Measurements from ENCODE around the gene PRKCA.

PRKCA gene

GRCh38 chr17:66469461-66469860 lies 167.0 kb downstream of the PRKCA start:
- H3K27ac ChIP-seq, result peak overlapping the region; percentile 85
- no peak overlapping the region for H3K4me3 ChIP-seq (ENCODE audit: low read depth, low read length)

GRCh38 chr17:66469890-66470289 lies 167.5 kb downstream of the PRKCA start:
- H3K4me3 ChIP-seq (ENCODE audit: low read depth, low read length), result no peak overlapping the region
- in situ Hi-C loops (cut with HindIII; ENCODE audit: low pct_ligation_motif_present, low sequenced_read_pairs), result no loop called here
- DNase-seq, result no peak
- TF ChIP-seq, protein P1, sequence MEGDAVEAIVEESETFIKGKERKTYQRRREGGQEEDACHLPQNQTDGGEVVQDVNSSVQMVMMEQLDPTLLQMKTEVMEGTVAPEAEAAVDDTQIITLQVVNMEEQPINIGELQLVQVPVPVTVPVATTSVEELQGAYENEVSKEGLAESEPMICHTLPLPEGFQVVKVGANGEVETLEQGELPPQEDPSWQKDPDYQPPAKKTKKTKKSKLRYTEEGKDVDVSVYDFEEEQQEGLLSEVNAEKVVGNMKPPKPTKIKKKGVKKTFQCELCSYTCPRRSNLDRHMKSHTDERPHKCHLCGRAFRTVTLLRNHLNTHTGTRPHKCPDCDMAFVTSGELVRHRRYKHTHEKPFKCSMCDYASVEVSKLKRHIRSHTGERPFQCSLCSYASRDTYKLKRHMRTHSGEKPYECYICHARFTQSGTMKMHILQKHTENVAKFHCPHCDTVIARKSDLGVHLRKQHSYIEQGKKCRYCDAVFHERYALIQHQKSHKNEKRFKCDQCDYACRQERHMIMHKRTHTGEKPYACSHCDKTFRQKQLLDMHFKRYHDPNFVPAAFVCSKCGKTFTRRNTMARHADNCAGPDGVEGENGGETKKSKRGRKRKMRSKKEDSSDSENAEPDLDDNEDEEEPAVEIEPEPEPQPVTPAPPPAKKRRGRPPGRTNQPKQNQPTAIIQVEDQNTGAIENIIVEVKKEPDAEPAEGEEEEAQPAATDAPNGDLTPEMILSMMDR (IDR thresholded peaks at IDR 0.05; ENCODE audit: low read depth, low read length, missing control alignments), result no peak
- H3K36me3 ChIP-seq (replicated peaks), result no peaks in the 10 kb centered on the region
- H3K27ac ChIP-seq, result peak overlapping the region; percentile 85
- H3K27me3 ChIP-seq (replicated peaks), result no peaks in the 10 kb centered on the region

More at GRCh38 chr17:66469461-66469860, 167.0 kb downstream of the PRKCA start:
- H3K36me3 ChIP-seq (replicated peaks), result no peaks in the 10 kb centered on the region
- no peak for DNase-seq
- in situ Hi-C loops (cut with HindIII; ENCODE audit: low pct_ligation_motif_present, low sequenced_read_pairs), result no loop called here
- no peaks in the 10 kb centered on the region for H3K27me3 ChIP-seq (replicated peaks)
- TF ChIP-seq, protein P1 (IDR thresholded peaks at IDR 0.05; ENCODE audit: low read depth, low read length, missing control alignments), result no peak

- no peak for DNase-seq
- H3K4me3 ChIP-seq (ENCODE audit: low read depth, low read length), result no peak overlapping the region
- H3K36me3 ChIP-seq (replicated peaks), result no peaks in the 10 kb centered on the region
- TF ChIP-seq, protein P1 (IDR thresholded peaks at IDR 0.05; ENCODE audit: low read depth, low read length, missing control alignments), result no peak
- H3K27ac ChIP-seq, result no peak overlapping the region
- no peaks in the 10 kb centered on the region for H3K27me3 ChIP-seq (replicated peaks)
- in situ Hi-C loops (cut with HindIII; ENCODE audit: low pct_ligation_motif_present, low sequenced_read_pairs), result no loop called here
Measured at GRCh38 chr17:66472123-66472522, 169.7 kb downstream of the PRKCA start.

- no peaks in the 10 kb centered on the region for H3K27me3 ChIP-seq (replicated peaks)
- in situ Hi-C loops (cut with HindIII; ENCODE audit: low pct_ligation_motif_present, low sequenced_read_pairs), result no loop called here
- no peaks in the 10 kb centered on the region for H3K36me3 ChIP-seq (replicated peaks)
- no peak overlapping the region for H3K4me3 ChIP-seq (ENCODE audit: low read depth, low read length)
- no peak for DNase-seq
- TF ChIP-seq, protein P1 (IDR thresholded peaks at IDR 0.05; ENCODE audit: low read depth, low read length, missing control alignments), result no peak
- no peak overlapping the region for H3K27ac ChIP-seq
Measured at GRCh38 chr17:66474258-66474657, 171.8 kb downstream of the PRKCA start.

DNA sequence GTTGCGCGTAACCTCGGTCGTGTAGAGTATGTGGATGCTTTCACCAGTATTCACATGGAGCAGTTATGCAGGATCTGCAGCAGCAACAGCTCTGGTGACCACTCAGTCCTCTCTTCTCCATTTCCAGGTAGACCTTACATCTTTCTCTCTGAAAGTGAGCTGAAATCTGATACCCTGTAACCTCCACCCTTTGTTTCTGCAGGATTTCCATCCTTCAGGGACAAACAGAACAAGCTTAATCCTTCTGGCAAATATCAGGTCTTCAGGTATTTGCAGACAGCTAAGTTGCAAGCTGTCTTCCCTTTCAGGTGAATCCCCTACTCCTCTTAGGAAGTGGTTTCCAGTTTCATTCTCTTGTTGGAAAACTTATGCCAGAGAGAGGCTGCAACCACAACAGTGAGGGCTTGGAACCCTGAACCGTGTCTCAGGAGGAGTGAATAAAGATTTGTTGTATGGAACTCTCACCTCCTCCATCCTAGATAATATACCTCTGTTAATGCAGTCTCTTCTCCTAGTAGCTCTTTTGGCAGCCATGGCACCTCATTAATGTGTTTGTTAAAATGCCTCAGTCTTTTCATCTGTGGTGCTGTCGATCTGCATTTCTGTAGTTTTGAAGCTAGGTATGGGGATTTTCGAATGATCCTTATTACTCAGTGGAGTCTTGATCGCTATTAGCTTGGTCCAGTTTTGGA lies 172.5 kb downstream of the PRKCA start:
- Histone ChIP-seq H3K27me3 (replicated peaks) (no peaks in the 10 kb centered on the region), H3K36me3 (replicated peaks) (no peaks in the 10 kb centered on the region), H3K4me3 (ENCODE audit: low read depth, low read length) (no peak overlapping the region), H3K27ac (no peak overlapping the region)
- in situ Hi-C loops (cut with HindIII; ENCODE audit: low pct_ligation_motif_present, low sequenced_read_pairs), result no loop called here
- TF ChIP-seq, protein P1 (IDR thresholded peaks at IDR 0.05; ENCODE audit: low read depth, low read length, missing control alignments), result no peak
- no peak for DNase-seq

- no peak overlapping the region for H3K27ac ChIP-seq
- no peak overlapping the region for H3K4me3 ChIP-seq (ENCODE audit: low read depth, low read length)
- in situ Hi-C loops (cut with HindIII; ENCODE audit: low pct_ligation_motif_present, low sequenced_read_pairs), result no loop called here
- H3K36me3 ChIP-seq (replicated peaks), result no peaks in the 10 kb centered on the region
- H3K27me3 ChIP-seq (replicated peaks), result no peaks in the 10 kb centered on the region
- no peak for DNase-seq
- TF ChIP-seq, protein P1 (IDR thresholded peaks at IDR 0.05; ENCODE audit: low read depth, low read length, missing control alignments), result no peak
Measured at GRCh38 chr17:66476014-66476413, 173.6 kb downstream of the PRKCA start.

Measured in brain microvascular endothelial cell (primary cell).